ENCODE data around the gene DUSP11. TPM values are rescaled to one million over a fixed set of nuclear protein-coding genes. Genes with fewer than 3 reads are reported as not detected.

DUSP11 gene
- total and polyA plus RNA-seq, 2 of the 13 experiments (the other 11 are each of a cell fraction or from before 2014, with no cell fraction given) = 30.5 to 36.2 TPM

DNA sequence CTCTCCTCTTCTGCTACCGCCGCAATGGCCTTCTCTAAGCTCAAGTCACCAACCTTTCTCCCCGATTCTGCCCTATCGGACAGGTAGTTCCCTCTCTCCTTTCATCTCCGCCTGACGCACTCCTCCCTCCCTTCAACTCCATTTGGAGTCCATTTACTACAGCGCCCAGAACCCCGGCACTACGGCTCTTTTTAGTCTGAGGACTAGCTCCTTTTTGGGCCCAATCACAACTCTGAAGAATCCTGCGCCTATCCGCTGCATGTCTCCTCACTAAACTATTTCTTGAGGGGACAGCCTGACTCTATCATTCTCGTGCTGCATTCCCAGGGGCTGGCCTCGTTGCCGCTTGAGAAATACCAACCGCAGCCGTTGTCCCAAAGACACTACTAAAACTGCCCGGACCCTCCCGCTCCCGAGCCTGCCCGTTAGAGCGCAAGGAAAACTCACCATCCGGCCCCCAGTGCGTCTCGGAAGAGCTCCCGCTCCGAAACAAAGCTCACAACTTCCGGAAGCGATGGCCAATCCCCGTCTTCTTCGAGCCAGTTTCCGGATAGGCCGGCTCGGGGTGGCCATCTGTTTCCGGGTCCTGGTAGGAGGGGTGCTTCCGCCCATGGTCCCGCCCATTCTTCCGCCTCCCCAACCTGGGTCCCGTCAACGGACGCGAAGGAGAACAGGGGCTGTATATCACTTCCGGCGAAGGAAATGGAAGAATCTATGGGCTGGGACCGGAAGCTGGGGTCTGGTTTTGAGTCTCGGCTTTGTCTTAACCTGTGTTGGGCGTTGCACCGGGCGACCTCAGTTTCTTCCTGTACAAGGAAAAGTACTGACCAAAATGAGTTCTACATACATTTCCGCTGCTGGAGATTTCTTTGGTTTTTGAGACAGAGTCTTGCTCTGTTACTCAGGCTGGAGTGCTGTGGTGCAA, 42.8 kb downstream of the DUSP11 start, which contains the start of gene TPRKB (continued):
- TF ChIP-seq, protein P1, sequence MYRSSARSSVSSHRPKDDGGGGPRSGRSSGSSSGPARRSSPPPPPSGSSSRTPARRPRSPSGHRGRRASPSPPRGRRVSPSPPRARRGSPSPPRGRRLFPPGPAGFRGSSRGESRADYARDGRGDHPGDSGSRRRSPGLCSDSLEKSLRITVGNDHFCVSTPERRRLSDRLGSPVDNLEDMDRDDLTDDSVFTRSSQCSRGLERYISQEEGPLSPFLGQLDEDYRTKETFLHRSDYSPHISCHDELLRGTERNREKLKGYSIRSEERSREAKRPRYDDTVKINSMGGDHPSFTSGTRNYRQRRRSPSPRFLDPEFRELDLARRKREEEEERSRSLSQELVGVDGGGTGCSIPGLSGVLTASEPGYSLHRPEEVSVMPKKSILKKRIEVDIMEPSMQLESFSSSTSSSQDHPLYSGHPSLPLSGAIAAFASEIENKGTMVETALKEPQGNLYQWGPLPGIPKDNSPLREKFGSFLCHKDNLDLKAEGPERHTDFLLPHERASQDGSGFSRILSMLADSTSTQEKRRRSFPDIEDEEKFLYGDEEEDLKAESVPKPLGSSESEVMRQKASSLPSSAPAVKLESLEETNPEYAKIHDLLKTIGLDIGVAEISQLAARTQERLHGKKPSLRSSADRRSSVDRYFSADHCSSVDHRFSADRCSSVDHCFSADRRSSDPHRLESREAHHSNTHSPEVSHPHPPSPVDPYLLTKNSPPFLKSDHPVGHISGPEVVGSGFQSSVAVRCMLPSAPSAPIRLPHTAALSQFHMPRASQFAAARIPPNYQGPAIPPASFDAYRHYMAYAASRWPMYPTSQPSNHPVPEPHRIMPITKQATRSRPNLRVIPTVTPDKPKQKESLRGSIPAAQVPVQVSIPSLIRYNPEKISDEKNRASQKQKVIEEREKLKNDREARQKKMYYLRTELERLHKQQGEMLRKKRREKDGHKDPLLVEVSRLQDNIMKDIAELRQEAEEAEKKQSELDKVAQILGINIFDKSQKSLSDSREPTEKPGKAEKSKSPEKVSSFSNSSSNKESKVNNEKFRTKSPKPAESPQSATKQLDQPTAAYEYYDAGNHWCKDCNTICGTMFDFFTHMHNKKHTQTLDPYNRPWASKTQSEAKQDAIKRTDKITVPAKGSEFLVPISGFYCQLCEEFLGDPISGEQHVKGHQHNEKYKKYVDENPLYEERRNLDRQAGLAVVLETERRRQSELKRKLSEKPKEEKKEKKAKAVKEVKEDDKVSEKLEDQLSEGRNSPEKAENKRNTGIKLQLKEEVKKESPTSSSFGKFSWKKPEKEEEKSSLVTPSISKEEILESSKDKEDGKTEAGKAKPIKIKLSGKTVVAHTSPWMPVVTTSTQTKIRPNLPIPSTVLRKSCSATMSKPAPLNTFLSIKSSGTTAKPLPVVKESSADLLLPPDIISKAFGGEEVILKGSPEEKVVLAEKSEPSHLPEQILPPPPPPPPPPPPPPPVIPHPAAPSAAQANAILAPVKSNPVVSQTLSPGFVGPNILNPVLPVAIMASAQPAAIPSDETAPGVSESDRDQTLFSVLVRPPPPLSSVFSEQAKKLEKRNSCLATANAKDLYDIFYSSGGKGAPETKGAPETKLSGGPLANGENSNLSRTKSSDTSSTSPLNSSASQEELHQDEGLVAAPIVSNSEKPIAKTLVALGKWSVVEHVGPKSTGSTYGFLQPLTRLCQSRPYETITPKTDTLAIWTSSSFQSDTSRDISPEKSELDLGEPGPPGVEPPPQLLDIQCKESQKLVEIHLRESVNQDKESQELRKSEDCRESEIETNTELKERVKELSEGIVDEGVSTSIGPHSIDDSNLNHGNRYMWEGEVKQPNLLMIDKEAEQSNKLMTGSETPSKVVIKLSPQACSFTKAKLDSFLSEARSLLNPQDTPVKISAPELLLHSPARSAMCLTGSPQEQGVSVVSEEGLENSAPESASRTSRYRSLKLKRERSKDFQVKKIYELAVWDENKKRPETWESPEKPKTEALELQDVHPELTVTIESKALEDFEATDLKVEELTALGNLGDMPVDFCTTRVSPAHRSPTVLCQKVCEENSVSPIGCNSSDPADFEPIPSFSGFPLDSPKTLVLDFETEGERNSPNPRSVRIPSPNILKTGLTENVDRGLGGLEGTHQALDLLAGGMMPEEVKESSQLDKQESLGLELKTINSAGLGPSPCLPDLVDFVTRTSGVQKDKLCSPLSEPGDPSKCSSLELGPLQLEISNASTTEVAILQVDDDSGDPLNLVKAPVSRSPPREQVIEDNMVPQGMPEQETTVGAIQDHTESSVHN (CRISPR knock-in tag; IDR thresholded peaks at IDR 0.05) = peak; percentile 92
- no peak for TF ChIP-seq PHF5A (CRISPR knock-in tag; IDR thresholded peaks at IDR 0.05; ENCODE audit: low read depth, unreplicated experiment)
- peak; percentile 13; the same call in 1 of the 2 replicates for TF ChIP-seq FOXK2 (IDR thresholded peaks at IDR 0.05)
- peak; percentile 71; the same call in 1 of the 2 replicates for TF ChIP-seq TSC22D2 (CRISPR knock-in tag; IDR thresholded peaks at IDR 0.05; ENCODE audit: borderline replicate concordance)
- TF ChIP-seq ZNF784 (CRISPR knock-in tag; IDR thresholded peaks at IDR 0.05; ENCODE audit: borderline replicate concordance) = peak; percentile 89; the same call in 1 of the 2 replicates
- TF ChIP-seq ZNF253 (CRISPR knock-in tag; IDR thresholded peaks at IDR 0.05; ENCODE audit: borderline replicate concordance) = no peak
- TF ChIP-seq AGO2 (optimal IDR thresholded peaks at IDR 0.05; ENCODE audit: low read depth, low read length) = peak; percentile 24
- TF ChIP-seq ZNF644 (CRISPR knock-in tag; IDR thresholded peaks at IDR 0.05; ENCODE audit: low read depth) = peak; percentile 97
- 0 out of 2 replicates have a peak, but pooled peaks have one; percentile 22 for TF ChIP-seq ZNF766 (CRISPR knock-in tag; IDR thresholded peaks at IDR 0.05; ENCODE audit: borderline replicate concordance)
- TF ChIP-seq SIN3A (IDR thresholded peaks at IDR 0.05; ENCODE audit: borderline replicate concordance, low read depth, low read length) = peak; percentile 95
- peak; percentile 87 for TF ChIP-seq YY1 (IDR thresholded peaks at IDR 0.05; ENCODE audit: insufficient read depth, insufficient replicate concordance, low read depth, low read length)
- TF ChIP-seq ZNF772 (CRISPR knock-in tag; IDR thresholded peaks at IDR 0.05) = peak; percentile 90
- TF ChIP-seq MEF2D (CRISPR knock-in tag; IDR thresholded peaks at IDR 0.05) = no peak; the same call in 1 of the 2 replicates
- TF ChIP-seq PTBP1 (IDR thresholded peaks at IDR 0.05; ENCODE audit: low read depth, low read length, poor library complexity, severe bottlenecking) = no peak
- TF ChIP-seq ZNF792 (CRISPR knock-in tag; IDR thresholded peaks at IDR 0.05) = peak; percentile 82
- no peak; the same call in 1 of the 2 replicates for TF ChIP-seq ZNF720 (CRISPR knock-in tag; IDR thresholded peaks at IDR 0.05)
- TF ChIP-seq, protein P2, sequence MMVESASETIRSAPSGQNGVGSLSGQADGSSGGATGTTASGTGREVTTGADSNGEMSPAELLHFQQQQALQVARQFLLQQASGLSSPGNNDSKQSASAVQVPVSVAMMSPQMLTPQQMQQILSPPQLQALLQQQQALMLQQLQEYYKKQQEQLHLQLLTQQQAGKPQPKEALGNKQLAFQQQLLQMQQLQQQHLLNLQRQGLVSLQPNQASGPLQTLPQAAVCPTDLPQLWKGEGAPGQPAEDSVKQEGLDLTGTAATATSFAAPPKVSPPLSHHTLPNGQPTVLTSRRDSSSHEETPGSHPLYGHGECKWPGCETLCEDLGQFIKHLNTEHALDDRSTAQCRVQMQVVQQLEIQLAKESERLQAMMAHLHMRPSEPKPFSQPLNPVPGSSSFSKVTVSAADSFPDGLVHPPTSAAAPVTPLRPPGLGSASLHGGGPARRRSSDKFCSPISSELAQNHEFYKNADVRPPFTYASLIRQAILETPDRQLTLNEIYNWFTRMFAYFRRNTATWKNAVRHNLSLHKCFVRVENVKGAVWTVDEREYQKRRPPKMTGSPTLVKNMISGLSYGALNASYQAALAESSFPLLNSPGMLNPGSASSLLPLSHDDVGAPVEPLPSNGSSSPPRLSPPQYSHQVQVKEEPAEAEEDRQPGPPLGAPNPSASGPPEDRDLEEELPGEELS (CRISPR knock-in tag; IDR thresholded peaks at IDR 0.05) = peak; percentile 21
- peak; percentile 33; the same call in 1 of the 2 replicates for TF ChIP-seq ZFP41 (CRISPR knock-in tag; IDR thresholded peaks at IDR 0.05; ENCODE audit: borderline replicate concordance)
